Mesenchymal stem cell (in vitro differentiated cells and primary cell): ENCODE measurements around the gene RASGEF1C.

Source experiments
- DNase-seq: peaks from one replicate; pipeline ENCODE4 v3.0.0-alpha.2; 2013
- H2AFZ ChIP-seq: one replicate; pipeline ENCODE4 v1.6.1; 2013; ENCODE audit warnings: low read depth, mild to moderate bottlenecking, control low read depth, inconsistent platforms, low read length, moderate library complexity
- H2AK5ac ChIP-seq: 2 replicates; pipeline ENCODE4 v1.6.1; 2013; ENCODE audit warnings: low read length, moderate library complexity, mild to moderate bottlenecking, inconsistent platforms; ENCODE audit not compliant: severe bottlenecking
- H2BK120ac ChIP-seq: one replicate; pipeline ENCODE4 v1.6.1; 2013; ENCODE audit warnings: low read depth, mild to moderate bottlenecking, inconsistent platforms, low read length, moderate library complexity
- H2BK12ac ChIP-seq, 2 experiments: one replicate each; pipeline ENCODE4 v1.6.1; 2013; ENCODE audit warnings: inconsistent platforms in 2 of 2, low read length in 2 of 2, mild to moderate bottlenecking in 2 of 2, moderate library complexity in 2 of 2, control low read depth in 1 of 2
- H2BK15ac ChIP-seq: one replicate; pipeline ENCODE4 v1.6.1; 2013; ENCODE audit warnings: mild to moderate bottlenecking, low read depth, inconsistent platforms; ENCODE audit not compliant: poor library complexity, severe bottlenecking
- H2BK5ac ChIP-seq: 2 replicates; pipeline ENCODE4 v1.6.1; 2013; ENCODE audit warnings: low read depth, mild to moderate bottlenecking, low read length, control low read depth, inconsistent platforms; ENCODE audit not compliant: poor library complexity, severe bottlenecking
- H3K14ac ChIP-seq, 2 experiments: one replicate each; pipeline ENCODE4 v1.6.1; 2013; ENCODE audit warnings: inconsistent platforms in 2 of 2, low read length in 2 of 2, control low read depth in 1 of 2, mild to moderate bottlenecking in 1 of 2, moderate library complexity in 1 of 2
- H3K18ac ChIP-seq, 2 experiments: one replicate each; pipeline ENCODE4 v1.6.1; 2013; ENCODE audit warnings: inconsistent platforms in 2 of 2, low read length in 2 of 2, control low read depth in 1 of 2, low read depth in 1 of 2, mild to moderate bottlenecking in 1 of 2
- H3K23ac ChIP-seq, 2 experiments: one replicate each; pipeline ENCODE4 v1.6.1; 2013; ENCODE audit warnings: inconsistent platforms in 2 of 2, low read length in 2 of 2, mild to moderate bottlenecking in 2 of 2, moderate library complexity in 2 of 2, control low read depth in 1 of 2
- H3K27ac ChIP-seq: 2 replicates; pipeline ENCODE4 v1.5.1; 2013; ENCODE audit warnings: mild to moderate bottlenecking, moderate library complexity, low read length, control low read depth, inconsistent platforms; ENCODE audit not compliant: poor library complexity, severe bottlenecking
- H3K27me3 ChIP-seq, 2 experiments: 2 replicates each; pipeline versions ENCODE4 v1.6.1 to v1.7.0; 2013; ENCODE audit warnings: low read length in 2 of 2, mild to moderate bottlenecking in 2 of 2, moderate library complexity in 2 of 2, control low read depth in 1 of 2, inconsistent platforms in 1 of 2; ENCODE audit not compliant: control insufficient read depth in 1 of 2, insufficient read depth in 1 of 2
- H3K36me3 ChIP-seq, 2 experiments: 2 replicates each; pipeline versions ENCODE4 v1.6.1 to v1.7.0; 2013; ENCODE audit warnings: low read length in 2 of 2, control low read depth in 1 of 2, inconsistent platforms in 1 of 2, low read depth in 1 of 2, mild to moderate bottlenecking in 1 of 2; ENCODE audit not compliant: insufficient read depth in 2 of 2, control insufficient read depth in 1 of 2
- H3K4ac ChIP-seq, 2 experiments: one replicate each; pipeline ENCODE4 v1.6.1; 2013; ENCODE audit warnings: inconsistent platforms in 2 of 2, low read length in 2 of 2, mild to moderate bottlenecking in 2 of 2, moderate library complexity in 2 of 2, control low read depth in 1 of 2, low read depth in 1 of 2
- H3K4me1 ChIP-seq: 2 replicates; pipeline ENCODE4 v1.6.1; 2013; ENCODE audit warnings: low read depth, low read length, control low read depth; ENCODE audit not compliant: control insufficient read depth, insufficient read depth
- H3K4me2 ChIP-seq: 2 replicates; pipeline ENCODE4 v1.6.1; 2013; ENCODE audit warnings: low read length, mild to moderate bottlenecking, inconsistent platforms; ENCODE audit not compliant: poor library complexity, severe bottlenecking
- H3K4me3 ChIP-seq, 2 experiments: 2 replicates each; pipeline versions ENCODE4 v1.5.1 to v1.7.0; 2013; ENCODE audit warnings: low read length in 2 of 2, mild to moderate bottlenecking in 2 of 2, control low read depth in 1 of 2, low read depth in 1 of 2; ENCODE audit not compliant: insufficient read depth in 1 of 2
- H3K79me1 ChIP-seq: replicated peaks from 2 replicates; pipeline ENCODE4 v1.6.1; 2013; ENCODE audit warnings: mild to moderate bottlenecking, control low read depth, low read length, inconsistent platforms; ENCODE audit not compliant: poor library complexity, severe bottlenecking
- H3K9ac ChIP-seq: 2 replicates; pipeline ENCODE4 v1.7.0; 2013; ENCODE audit warnings: mild to moderate bottlenecking, low read length, moderate library complexity
- H3K9me3 ChIP-seq: 2 replicates; pipeline ENCODE4 v1.7.0; 2013; ENCODE audit warnings: mild to moderate bottlenecking, low read length; ENCODE audit not compliant: control insufficient read depth
- H4K8ac ChIP-seq: one replicate; pipeline ENCODE4 v1.6.1; 2013; ENCODE audit warnings: inconsistent platforms, mild to moderate bottlenecking, low read length, moderate library complexity
- H4K91ac ChIP-seq: one replicate; pipeline ENCODE4 v1.6.1; 2013; ENCODE audit warnings: mild to moderate bottlenecking, low read length, inconsistent platforms
- WGBS: methylation state at CpG from one replicate; pipeline ENCODE4 v1.1.7; 2013; ENCODE audit warnings: mixed read lengths; 5-methylcytosine and 5-hydroxymethylcytosine counted together

The RASGEF1C gene

DNA sequence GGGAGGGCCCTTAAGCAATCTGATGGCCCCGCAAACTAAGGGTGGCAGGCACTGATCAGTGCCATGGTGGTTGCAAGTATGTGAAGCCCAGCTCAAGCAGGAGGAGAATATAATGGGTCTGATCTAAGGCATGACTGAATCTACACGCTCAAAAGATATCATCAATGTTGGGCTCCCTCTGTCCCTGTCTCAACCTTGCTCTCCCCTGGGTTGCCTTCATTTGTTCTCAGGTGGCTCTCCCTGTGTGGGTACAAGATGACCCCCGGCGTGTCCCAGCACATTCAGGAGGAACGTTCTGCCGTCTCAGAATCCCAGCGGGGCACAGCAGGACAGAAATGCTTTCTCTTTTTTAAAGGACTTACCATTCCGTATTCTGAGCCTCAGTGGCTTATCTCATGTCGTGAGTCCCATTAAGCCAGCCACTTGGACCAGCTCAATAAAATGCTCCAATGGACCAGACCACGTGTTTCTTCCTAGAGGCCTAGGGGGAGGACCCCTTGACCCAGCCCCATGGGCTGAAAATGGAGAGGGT, 125.4 kb downstream of the RASGEF1C start:
- no peak overlapping the region for H2BK12ac ChIP-seq
- H3K4ac ChIP-seq, result no peak overlapping the region
- no peak overlapping the region for H2BK5ac ChIP-seq
- H2BK15ac ChIP-seq, result no peak overlapping the region
- H4K91ac ChIP-seq, result no peak overlapping the region
- H3K23ac ChIP-seq, result no peak overlapping the region
- no peak overlapping the region for H2AK5ac ChIP-seq
- WGBS, result 73% methylated on average over 10 of the region's 10 CpGs
- no peak overlapping the region for H3K9ac ChIP-seq
- no peak overlapping the region for H3K27ac ChIP-seq
- H3K4me2 ChIP-seq, result no peak overlapping the region
- no peak for DNase-seq
- no peak overlapping the region for H4K8ac ChIP-seq
- H3K18ac ChIP-seq, result no peak overlapping the region
- peaks cover 7 to 53% of the 10 kb centered on the region in 2 experiments for H3K27me3 ChIP-seq
- no peaks in the 10 kb centered on the region for H3K9me3 ChIP-seq
- H3K4me1 ChIP-seq, result no peaks in the 10 kb centered on the region
- no peak overlapping the region for H2AFZ ChIP-seq
- no peak overlapping the region for H3K4me3 ChIP-seq
- no peak overlapping the region for H2BK120ac ChIP-seq
- no peaks in the 10 kb centered on the region for H3K36me3 ChIP-seq
- no peaks in the 10 kb centered on the region for H3K79me1 ChIP-seq
- H3K14ac ChIP-seq, result no peak overlapping the region

DNA sequence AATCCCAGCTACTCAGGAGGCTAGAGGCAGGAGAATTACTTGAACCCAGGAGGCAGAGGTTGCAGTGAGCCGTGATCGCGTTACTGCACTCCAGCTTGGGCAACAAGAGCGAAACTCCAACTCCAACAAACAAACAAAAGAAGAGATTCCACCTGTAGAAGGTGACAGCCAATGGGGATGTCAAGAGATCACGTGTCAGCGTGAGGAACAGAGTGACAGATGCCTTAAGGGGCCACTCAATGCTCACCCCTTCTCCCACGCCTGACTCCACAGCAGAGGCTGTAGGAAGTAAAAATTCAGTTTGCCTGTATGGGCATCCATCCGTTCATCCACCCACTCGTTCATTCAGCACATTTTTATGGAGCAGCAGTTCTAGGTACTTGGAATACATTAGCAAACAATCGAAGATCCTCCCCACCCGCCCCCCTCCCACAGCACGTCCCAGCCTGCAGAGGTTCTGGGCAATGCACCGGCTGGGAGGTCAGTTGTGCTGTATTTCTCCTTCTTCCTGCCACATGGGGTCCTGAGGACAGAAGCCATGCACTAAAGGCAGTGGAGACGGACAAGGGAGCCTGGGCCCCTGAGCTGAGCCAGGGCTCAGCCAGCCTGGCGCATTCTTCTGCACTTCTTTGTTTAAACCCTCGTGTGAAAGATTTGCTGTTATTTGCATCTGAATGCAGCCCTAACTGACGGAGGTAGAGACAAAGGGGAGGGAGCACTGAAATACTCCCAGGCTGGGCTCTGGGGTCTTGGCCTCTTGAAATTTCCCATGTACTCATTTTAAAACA, 126.2 kb downstream of the RASGEF1C start:
- 46% methylated on average over 15 of the region's 17 CpGs for WGBS
- H2BK120ac ChIP-seq, result no peak overlapping the region
- no peak overlapping the region for H2BK5ac ChIP-seq
- H4K91ac ChIP-seq, result no peak overlapping the region
- no peaks in the 10 kb centered on the region for H3K79me1 ChIP-seq
- H3K9ac ChIP-seq, result no peak overlapping the region
- H2BK12ac ChIP-seq, result no peak overlapping the region
- H2AK5ac ChIP-seq, result no peak overlapping the region
- peaks cover 10 to 60% of the 10 kb centered on the region in 2 experiments for H3K27me3 ChIP-seq
- no peak overlapping the region for H3K4me3 ChIP-seq
- no peaks in the 10 kb centered on the region for H3K36me3 ChIP-seq
- H3K18ac ChIP-seq, result no peak overlapping the region
- no peak for DNase-seq
- H3K23ac ChIP-seq, result no peak overlapping the region
- H2BK15ac ChIP-seq, result no peak overlapping the region
- no peak overlapping the region for H3K14ac ChIP-seq
- H3K4me1 ChIP-seq, result no peaks in the 10 kb centered on the region
- no peak overlapping the region for H3K4ac ChIP-seq
- no peak overlapping the region for H4K8ac ChIP-seq
- no peak overlapping the region for H3K27ac ChIP-seq
- H3K4me2 ChIP-seq, result no peak overlapping the region
- H2AFZ ChIP-seq, result no peak overlapping the region
- no peaks in the 10 kb centered on the region for H3K9me3 ChIP-seq

DNA sequence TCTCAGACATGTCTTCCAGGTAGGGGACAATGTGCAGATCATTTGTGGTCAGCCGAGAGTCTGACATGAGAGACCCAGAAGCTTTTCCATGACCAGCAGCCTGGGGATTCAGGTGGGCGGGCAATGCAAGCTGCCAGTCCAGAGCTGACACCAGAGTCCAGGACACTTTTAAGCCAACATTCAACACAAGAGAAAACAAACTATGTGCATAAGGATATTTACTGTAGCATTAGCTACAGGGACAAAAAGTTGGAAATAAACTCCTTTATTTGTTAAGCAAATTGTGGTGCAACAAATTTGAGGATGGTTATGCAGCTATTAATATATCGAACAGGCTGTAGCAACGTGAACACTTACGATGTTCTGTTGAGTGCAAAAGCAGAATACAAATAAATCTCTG, 127.5 kb downstream of the RASGEF1C start:
- no peak overlapping the region for H4K8ac ChIP-seq
- no peaks in the 10 kb centered on the region for H3K79me1 ChIP-seq
- no peaks in the 10 kb centered on the region for H3K36me3 ChIP-seq
- H3K9ac ChIP-seq, result no peak overlapping the region
- H3K4ac ChIP-seq, result no peak overlapping the region
- 86% methylated on average over 4 of the region's 5 CpGs for WGBS
- no peak overlapping the region for H3K23ac ChIP-seq
- peaks cover 11 to 61% of the 10 kb centered on the region in 2 experiments for H3K27me3 ChIP-seq
- H2BK12ac ChIP-seq, result no peak overlapping the region
- H3K14ac ChIP-seq, result no peak overlapping the region
- no peak overlapping the region for H3K4me3 ChIP-seq
- no peaks in the 10 kb centered on the region for H3K4me1 ChIP-seq
- no peak for DNase-seq
- H2BK15ac ChIP-seq, result no peak overlapping the region
- H2BK5ac ChIP-seq, result no peak overlapping the region
- no peak overlapping the region for H4K91ac ChIP-seq
- no peak overlapping the region for H2AFZ ChIP-seq
- H3K9me3 ChIP-seq, result no peaks in the 10 kb centered on the region
- H3K18ac ChIP-seq, result no peak overlapping the region
- no peak overlapping the region for H3K27ac ChIP-seq
- no peak overlapping the region for H2AK5ac ChIP-seq
- H2BK120ac ChIP-seq, result no peak overlapping the region
- H3K4me2 ChIP-seq, result no peak overlapping the region

DNA sequence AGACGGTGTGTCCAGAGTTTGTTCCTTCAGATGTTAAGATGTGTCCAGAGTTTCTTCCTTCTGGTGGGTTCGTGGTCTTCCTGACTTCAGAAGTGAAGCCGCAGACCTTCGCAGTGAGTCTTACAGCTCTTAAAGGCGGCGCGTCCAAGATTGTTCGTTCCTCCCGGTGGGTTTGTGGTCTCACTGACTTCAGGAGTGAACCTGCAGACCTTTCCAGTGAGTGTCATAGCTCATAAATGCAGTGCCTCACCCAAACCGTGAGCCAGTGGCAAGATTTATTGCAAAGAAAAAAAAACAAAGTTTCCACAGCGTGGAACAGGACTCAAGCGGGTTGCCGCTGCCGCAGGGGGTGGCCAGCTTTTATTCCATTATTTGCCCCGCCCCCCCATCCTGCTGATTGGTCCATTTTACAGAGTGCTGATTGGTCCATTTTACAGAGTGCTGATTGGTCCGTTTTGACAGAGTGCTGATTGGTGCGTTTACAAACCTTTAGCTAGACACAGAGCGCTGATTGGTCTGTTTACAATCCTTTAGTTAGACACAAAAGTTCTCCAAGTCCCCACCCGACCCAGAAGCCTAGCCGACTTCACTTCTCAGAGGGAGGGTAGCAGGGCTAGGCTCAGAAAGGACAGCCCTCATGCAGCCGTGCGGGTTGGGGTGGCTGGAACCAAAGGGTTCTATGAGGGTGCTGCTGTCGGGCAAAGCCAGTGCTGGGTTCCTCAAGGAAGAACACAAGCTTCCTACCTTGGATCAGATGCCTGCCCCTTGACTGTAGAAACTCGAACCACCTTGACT, 128.3 kb downstream of the RASGEF1C start:
- H3K9ac ChIP-seq, result no peak overlapping the region
- H3K27ac ChIP-seq, result no peak overlapping the region
- H3K4me2 ChIP-seq, result no peak overlapping the region
- H2BK15ac ChIP-seq, result no peak overlapping the region
- no peak overlapping the region for H2AFZ ChIP-seq
- H3K23ac ChIP-seq, result no peak overlapping the region
- H2BK5ac ChIP-seq, result no peak overlapping the region
- no peak overlapping the region for H4K8ac ChIP-seq
- H2BK12ac ChIP-seq, result no peak overlapping the region
- H2AK5ac ChIP-seq, result no peak overlapping the region
- peaks cover 11 to 61% of the 10 kb centered on the region in 2 experiments for H3K27me3 ChIP-seq
- no peak overlapping the region for H3K14ac ChIP-seq
- H3K4me1 ChIP-seq, result no peaks in the 10 kb centered on the region
- H3K4me3 ChIP-seq, result no peak overlapping the region
- no peak overlapping the region for H3K18ac ChIP-seq
- no peaks in the 10 kb centered on the region for H3K79me1 ChIP-seq
- no peak overlapping the region for H2BK120ac ChIP-seq
- WGBS, result 89% methylated on average over 23 of the region's 24 CpGs
- H3K36me3 ChIP-seq, result no peaks in the 10 kb centered on the region
- no peaks in the 10 kb centered on the region for H3K9me3 ChIP-seq
- no peak overlapping the region for H3K4ac ChIP-seq
- no peak for DNase-seq
- H4K91ac ChIP-seq, result no peak overlapping the region
